HG02623 (cell line): ENCODE results near the gene SMIM17.
"Not testable (repeated sequence)": the region's sequence is repeated elsewhere in the genome, so short reads cannot be mapped to it uniquely, and the experiment has no call there.

Experiments used
- ATAC-seq: cut with Tn5 transposase; IDR thresholded peaks from one replicate; pipeline ENCODE4 v1.9.1; 2021; ENCODE audit warnings: moderate library complexity; ENCODE audit not compliant: unreplicated experiment

SMIM17 gene

DNA sequence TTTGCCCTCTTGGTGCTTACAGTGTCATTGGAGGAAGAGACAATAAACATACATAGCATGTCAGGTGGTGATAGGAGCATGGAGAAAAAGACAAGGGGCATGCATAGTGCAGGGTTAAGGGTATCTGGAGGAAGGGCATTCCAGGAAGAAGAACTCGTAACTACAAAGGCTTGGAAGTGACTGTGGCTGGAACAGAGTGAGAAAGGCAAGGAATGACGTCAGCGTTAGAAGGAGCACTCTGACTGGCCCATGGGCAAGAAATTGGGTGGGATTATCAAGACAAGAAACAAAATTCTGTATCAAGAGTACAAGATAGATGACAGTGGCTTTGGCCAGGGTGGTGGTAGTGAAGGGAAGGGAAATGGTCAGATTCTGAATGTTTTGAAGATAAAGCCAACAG is 11.2 kb downstream of the SMIM17 start:
- ATAC-seq: no peak

DNA sequence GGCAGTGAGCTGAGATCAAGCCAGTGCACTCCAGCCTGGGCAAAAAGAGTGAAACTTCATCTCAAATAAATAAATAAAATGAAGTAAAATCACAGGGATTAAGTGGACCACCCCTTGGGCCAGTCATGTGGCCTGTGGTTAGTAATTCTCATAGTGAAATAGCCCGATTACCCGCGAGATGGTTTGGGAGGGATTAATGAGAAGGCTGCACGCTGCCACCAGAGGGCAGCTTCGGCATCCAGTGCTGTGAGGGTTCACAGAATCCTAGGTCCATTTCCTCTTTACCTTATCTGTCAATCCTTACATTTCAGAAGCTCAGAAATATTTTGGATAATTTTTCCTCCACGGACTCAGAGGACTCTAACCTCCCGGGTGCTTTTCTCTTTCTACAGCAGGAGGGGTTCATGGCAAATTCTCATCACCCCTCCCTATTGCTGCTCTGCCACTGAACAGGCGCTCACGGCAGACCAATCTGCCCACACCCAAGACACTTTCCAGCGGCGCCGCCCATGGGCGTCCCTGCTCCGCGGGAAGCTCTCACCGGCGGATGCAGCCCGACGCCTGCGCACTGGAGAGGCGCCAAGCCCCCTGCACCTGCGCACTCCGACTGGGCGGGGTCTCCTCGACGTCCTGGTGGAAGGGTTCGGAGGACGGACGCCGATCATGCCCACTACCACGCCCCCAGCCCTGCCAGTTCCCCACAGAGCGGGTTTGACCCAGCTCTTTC is 17.6 kb downstream of the SMIM17 start:
- no peak for ATAC-seq

DNA sequence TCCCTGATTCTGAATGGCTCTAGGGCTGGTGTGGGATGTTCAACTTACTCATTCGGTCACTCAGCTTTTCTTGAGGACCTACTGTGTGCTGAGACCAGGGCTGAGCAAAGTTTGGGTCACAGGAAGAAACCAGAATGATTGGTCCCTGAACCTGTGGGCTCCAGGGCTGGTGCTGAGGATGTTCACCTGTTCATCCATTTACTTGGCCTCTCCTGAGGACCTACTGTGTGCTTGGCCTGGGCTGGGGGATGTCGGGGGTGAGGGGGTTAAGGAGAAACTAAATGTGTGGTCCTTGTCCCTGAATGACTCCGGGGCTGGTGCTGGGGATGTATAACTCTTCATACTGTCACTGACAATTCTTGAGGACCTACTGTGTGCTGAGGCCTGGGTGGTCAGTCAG is 18.3 kb downstream of the SMIM17 start:
- no peak for ATAC-seq

DNA sequence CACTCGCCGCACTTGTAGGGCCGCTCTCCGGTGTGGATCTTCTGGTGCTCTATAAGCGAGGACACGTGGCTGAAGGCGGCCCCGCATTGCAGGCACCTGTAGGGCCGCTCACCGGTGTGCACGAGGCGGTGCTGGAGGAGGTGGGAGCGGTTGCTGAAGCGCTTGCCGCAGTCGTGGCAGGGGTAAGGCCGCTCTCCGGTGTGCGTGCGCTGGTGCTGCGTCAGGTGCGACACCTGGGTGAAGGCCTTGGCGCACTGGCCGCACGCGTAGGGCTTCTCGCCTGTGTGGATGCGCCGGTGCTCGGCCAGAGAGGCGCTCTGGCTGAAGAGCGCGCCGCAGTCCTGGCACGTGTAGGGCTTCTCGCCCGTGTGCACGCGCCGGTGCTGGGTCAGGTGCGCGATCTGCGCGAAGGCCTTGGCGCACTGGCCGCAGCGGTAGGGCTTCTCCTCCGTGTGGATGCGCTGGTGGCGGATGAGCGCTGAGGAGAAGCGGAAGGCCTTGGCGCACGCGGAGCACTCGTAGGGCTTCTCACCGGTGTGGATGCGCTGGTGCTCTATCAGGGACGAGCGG is 21.1 kb downstream of the SMIM17 start:
- no peak for ATAC-seq

DNA sequence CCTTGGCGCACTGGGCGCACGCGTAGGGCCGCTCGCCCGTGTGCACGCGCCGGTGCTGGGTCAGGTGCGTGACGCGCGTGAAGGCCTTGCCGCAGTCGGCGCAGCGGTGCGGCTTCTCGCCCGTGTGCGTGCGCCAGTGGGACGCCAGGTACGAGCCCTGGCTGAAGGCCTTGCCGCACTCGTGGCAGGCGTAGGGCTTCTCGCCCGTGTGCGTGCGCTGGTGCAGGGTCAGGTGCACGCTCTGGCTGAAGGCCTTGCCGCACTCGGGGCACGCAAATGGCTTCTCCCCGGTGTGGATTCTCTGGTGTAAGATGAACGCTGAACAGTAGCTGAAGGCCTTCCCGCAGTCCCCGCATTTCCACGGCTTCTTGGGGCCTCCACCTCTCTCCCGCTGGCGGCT is 21.6 kb downstream of the SMIM17 start:
- no peak for ATAC-seq

DNA sequence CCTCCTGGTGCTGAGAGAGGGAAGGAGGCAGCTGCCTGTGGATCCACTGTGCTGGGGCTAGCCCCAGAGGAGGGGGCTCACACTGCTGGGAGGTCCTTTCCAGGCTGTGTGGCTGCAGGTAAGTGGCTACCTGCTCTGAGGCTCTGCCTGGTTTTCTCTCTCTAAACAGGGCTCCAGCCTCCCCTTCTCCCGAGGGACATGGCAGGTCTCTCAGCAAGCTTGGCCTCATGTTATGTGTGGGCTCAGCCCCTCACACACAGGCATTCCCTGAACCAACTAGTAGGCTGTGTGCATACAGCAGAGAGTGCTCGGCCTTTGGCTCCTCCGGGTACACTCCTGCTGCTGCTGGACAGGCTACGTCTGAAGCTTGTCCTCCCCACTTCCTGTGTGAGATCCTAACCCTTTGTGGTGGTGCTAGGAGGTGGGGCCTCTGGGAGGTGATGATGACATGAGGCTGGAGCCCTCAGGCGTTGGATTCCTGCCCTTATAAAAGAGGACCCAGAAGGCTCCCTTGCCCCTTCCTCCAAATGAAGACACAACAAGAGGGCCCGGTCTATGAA is 24.4 kb downstream of the SMIM17 start:
- no peak for ATAC-seq

DNA sequence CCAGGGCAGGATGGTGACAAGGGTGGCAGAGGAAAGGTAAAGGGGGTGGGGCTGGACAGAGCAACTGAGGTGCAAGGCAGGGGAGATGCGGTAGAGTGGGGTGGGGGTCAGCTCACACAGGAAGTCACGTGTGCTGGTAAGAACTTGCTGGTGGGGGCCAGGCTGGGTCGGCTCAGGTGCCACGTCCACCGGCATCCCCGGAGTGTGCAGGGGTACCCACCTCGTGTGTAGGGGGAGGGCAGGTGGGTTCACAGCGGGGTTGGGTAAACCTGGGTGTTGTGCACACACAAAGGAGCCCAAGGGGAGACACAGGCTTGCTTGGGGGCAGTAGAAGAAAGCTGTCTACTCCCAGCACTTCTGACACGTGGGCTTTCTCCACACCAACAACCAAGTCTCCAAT is 25.7 kb downstream of the SMIM17 start:
- no peak for ATAC-seq

DNA sequence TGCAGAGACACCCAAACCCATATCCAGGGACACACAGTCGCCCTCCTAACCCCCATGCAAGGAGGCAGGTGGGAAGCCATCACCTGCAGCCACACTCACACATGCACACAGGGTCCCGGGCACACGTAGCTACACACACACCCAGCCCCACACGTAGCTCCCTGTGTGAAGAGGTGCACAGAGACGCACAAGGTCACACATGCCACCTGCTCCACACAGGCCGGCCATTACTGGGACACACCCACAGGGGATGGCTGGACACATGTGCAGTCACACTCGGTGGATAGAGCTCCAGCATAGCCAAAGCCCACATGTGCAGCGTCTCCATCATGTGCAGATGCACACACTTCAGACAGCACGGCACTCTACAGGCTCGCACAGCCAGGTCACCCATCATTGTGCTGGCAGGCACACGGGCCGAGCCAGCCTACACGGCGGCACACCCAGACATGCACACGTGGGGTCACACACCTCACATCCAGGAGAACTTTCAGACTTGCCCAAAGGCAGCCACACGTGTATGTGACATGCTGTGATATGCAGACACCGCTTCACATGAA is 27.5 kb downstream of the SMIM17 start:
- no peak for ATAC-seq

DNA sequence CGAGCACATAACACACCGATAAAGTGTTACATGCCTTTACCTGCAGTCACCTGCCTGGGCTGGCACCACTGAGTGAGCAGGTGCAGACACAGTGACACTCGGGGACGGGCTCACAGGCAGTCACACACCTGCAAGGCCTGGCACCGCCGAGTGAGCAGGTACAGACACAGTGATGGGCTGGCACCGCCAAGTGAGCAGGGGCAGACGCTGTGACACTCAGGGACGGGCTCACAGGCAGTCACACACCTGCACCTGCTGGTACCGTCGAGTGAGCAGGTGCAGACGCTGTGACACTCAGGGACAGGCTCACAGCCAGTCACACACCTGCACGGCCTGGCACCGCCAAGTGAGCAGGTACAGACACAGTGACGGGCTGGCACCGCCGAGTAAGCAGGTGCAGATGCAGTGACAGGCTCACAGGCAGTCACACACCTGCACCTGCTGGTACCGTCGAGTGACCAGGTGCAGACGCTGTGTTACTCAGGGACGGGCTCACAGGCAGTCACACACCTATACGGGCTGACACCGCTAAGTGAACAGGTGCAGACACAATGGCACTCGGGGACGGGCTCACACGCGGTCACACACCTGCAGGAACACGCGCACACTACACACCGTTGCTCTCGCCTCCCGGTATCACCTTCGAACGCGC is 28.1 kb downstream of the SMIM17 start:
- no peak for ATAC-seq

DNA sequence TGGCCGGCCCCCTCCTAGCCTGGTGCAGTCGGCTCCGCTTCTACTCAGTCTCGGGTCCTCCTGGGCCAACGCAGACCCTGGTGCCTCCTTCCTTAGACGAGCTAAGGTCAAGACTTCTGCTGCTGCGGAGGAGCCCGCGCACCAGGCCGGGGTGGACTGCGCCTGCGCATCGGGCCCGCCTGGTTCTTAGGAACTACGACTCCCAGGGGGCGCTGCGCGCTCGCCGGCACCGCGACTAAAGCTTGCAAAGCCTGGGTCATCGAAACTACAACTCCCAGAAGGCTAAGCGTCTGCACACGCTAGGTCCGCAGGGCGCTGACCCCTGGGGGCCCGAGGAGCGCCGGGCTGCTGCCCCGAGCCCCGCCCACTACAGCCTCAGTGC is 28.6 kb downstream of the SMIM17 start, which contains the start of gene ZNF835:
TSS of gene ZNF835 (minus strand) at position 145 of the 382 bp plus-strand sequence. CDS start 6,559 bp downstream, outside the sequence.
- ATAC-seq: no peak

DNA sequence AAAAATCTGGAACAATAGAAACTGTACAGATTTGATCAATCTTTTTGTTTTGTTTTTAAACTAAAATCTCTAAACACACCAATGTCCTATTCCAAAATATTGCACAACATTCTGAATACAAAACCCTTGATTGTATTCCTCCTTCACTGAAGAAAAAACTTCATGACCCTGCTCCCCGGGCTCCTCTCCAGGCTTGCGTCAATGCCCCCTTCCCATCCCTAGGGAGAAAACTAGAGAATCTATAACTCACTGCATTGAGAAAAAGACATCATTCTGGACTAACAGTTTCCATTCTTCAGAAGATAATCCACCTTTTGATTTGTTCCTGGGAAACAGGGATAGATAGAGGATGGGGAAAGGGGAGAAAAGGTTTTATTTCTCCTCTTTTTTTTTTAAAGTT is 29.7 kb downstream of the SMIM17 start:
- not testable (repeated sequence) for ATAC-seq

DNA sequence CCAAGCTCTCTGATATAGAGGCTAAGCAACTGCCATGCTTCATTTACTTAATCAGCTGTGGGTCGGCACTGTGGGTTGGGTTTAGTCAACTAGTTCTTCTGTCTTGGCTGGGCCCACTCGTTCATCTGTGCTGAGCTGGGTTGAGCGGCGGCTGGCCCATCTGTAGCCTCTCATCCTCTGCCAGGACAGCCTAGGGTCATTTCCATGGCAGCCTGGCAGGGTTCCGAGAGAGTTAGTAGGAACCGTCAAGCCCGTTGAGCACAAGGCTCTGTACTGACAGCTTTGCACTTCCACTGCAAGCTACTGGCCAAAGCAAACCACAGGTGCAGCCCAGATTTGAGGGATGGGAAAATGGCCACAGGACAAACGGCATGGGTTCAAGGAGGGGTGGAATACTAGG is 35.2 kb downstream of the SMIM17 start:
- no peak for ATAC-seq

DNA sequence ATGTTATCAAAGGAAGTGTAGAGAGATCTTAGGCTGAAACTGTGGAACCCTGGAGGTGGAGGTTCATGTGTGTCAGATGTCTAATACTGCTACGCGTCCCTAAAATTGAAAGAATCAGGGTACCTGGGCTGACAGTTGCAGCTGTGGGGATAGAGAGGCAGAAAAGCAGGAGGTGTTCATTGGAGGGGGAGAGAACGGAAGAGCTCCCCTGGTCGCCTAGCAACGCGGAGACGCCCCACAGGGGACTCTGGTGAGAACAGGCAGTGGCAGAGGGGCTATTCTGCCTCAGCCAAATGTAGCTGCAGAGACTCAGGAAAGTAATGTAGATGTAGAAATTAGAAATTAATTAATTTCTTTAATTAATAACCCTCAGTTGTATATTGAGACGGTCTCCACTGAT is 38.7 kb downstream of the SMIM17 start:
- no peak for ATAC-seq

DNA sequence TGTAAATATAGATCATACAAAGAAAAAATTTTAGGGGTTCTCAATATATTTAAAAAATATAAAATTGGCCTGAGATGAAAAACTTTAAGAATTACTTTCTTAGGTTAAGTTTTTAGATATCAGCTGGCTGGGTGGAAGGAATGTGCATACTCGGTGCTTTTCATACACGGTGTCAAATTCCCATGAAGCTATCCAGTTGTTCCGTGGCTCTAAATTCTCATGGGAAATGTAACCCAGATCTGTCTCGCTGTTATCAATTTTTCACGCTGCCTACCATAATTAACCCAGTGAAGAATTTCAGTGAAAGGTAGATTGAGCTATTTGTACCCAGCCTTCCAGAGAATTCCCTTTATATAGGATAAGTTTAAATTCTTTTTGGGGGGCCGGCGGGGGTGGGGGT is 40.2 kb downstream of the SMIM17 start:
- ATAC-seq: no peak

DNA sequence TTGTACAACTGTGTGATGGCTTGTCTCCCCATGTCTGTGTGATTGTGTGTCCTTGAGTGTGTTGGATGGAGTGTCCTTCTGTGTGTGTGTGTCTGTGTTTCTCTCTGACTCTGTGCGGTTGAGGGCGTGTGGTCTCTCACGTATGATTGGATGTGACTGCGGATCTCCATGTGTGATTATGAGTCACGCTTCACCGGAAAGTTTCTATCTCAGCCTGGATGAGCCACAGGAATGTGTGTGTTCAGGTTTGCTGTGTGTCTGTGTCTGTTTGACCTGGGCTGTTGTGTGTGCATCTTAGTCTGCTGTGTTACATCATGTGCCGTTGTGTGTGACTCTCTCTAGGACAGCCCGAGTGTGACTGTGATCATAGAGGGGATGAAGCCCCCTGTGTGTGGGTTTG is 44.1 kb downstream of the SMIM17 start:
- ATAC-seq: no peak

DNA sequence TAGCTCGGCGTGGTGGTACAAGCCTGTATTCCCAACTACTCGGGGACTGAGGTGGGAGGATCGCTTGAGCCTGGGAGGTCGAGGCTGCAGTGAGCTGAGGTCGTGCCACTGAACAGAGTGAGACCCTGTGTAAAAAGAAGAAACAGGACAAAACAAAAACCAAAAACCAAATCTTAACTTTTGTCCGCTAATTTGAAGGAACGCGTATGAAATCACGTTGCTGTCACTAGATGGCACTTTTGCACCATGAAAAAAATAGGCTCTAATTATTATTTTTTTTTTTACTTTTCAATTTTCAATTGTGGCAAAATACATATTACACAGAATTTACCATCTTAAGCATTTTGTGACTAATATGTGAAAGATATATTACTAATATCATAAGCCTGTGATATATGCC is 46.2 kb downstream of the SMIM17 start:
- no peak for ATAC-seq

DNA sequence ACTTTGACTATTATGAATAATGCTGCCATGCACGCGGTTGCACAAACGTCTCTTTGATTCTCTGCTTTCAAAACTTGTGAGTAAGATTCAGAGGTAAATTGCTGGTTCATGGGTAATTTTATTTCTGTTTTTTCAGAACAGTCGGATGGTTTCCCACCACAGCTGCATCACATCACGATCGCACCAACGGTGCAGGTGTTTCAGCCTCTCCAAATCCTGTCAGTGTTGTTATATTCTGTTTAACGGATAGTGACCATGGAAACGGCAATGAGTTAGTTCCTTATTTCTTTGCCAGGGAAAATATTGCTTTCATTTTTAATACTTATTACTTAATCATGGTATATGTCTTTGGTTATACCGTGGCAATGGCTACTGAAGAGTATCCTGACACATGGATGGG is 47.7 kb downstream of the SMIM17 start:
- no peak for ATAC-seq

DNA sequence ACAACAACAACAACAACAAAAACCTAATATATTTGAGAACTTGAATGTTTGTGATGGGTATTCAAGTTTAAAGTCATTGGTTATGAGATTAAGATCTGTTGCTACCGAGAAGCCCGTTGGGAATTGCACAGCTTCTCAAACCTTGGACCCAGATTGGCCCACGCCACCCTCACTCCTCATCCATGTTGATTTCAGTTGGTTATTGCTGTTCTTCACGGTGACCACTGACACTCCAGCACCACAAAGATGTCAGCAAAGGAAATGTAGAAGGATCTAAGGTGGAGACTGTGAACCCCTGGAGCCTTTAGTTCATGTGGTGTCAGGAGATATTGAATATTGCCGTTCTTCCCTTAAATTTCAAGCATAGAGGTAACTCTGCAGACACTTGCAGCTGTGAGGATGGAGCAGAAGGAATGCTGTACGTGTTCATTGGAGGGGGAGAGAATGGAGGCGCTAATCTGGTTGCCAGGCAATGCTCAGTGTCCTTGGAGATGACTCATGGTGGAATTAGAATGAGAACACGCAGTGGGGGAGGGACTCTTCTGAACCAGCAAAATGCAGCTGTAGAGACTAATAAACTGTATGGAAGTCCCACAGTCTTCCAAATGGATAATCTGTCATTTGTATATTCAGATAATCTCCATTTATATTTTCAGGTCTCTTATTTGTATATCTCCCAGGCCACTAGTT is 49.4 kb downstream of the SMIM17 start:
- ATAC-seq: no peak

DNA sequence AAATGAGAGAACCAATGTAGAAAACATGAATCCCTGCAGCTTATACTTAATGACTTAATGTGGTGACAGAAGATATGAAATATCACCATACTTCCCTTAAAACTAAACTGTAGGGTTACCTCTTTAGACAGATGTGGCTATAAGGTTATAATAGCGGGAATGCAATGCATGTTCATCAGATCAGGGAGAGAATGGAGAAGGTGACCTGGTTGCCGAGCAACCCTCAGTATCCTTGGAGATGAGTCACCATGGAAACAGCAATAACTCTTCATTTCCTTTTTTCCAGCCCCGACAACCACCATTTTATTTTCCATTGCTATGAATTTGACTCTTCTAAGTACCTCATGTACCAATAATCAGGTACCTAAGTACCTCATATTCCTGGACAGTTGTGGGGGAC is 56.6 kb downstream of the SMIM17 start:
- ATAC-seq: no peak

DNA sequence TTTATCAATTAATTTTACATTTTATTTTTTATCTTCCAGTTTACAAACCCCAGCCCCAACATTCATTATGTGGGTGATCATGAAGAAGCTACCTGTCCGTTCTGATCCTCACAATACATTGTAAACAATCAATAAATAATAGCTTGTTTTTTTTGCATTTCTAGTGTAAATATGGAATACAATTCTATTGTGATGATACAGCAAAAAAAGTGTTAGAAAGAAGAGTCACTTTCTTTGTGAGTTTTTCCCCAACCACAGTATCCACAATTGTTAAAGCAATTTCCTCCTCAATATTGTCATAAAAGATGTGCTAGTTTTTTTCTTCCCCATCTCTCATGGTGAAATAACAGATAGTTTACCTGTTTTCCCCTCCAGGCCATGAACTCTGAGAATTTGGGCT is 58.9 kb downstream of the SMIM17 start:
- no peak for ATAC-seq

DNA sequence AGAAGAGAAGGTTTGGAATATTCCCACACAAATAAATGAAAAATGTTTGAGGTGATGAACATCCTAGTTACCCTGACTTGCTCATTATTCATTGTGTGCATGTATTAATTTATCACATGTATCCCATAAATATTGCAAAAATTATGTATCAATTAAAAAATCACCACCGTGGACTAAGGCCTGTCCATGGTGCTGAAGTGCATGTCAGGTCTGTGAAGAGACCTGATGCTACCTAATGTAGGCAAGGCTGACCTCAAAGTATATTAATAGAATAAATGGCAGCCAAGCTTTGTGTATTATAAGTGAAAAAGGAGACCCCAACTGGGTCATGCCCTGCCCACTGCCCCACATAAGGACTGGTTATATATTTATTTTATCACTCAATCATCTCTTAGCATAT is 63.0 kb downstream of the SMIM17 start:
- no peak for ATAC-seq
